ENCODE data around the gene NYAP2.

DNA sequence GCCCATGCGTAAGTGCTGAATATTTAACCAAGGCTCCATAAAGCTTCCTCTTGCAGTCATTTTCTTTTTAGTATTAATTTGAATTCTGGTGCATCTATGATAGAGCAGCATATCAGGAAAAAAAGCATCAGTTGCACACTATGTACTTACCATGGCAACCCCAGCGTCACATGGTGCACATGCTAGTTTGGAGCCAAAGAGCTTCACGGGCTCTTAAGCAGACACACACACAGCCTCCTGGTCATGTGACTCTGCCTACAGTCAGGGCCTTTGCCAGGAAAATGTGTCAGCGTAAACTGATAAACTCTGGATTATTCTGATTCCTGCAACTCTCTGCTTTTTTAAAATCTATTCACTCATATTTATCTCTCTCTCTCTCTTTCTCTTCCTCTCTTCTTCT lies 30.2 kb downstream of the NYAP2 start:
- TF ChIP-seq YY1 (IDR thresholded peaks at IDR 0.05; ENCODE audit: insufficient read depth, insufficient read length) (no peak), ZNF274 (IDR thresholded peaks at IDR 0.05; ENCODE audit: low read depth, low read length) (no peak), SUZ12 (IDR thresholded peaks at IDR 0.05; ENCODE audit: extremely low read depth, insufficient read depth, insufficient read length) (no peak)

All from NT2/D1 (cell line).